Measurements from ENCODE around the gene SERPINB12. TPM values are rescaled to one million over a fixed set of nuclear protein-coding genes. Genes with fewer than 3 reads are reported as not detected.

The SERPINB12 gene
- total RNA-seq, 2 donors from 2014 or later, result not detected

DNA sequence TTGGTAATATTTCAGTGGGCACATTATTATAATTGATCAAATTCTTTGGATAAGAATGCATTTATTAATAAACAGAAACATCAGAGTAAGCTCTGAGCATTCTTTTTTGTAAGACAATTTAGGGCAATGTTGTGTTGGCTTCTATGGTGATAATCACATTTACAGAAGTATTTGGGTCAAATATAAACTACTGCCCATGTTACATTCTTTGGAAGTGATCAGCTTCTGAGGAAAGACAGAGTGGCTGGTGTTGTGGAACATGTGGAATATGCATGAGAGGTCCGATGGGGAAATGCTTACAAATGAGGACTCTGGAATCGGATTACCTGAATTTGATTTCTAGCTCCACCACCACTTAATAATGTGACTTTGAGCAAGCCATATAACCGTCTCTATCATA, 64.4 kb downstream of the SERPINB12 start:
- Histone ChIP-seq H3K4me1 (no peaks in the 10 kb centered on the region), H3K9ac (ENCODE audit: low read depth in 2 of 2, low read length in 2 of 2) (no peak overlapping the region), H3K9me3 (no peaks in the 10 kb centered on the region), H3K27me3 (no peaks in the 10 kb centered on the region), H3K36me3 (no peaks in the 10 kb centered on the region), H3K4me3 (no peak overlapping the region), H3K27ac (no peak overlapping the region)
- no peak for DNase-seq
- intact Hi-C loops (cut with DNase I), result loop anchor here (10.0 kb wide), 1 partner anchor 198 kb away; no protein-coding TSS in a partner anchor
- TF ChIP-seq, protein P1, sequence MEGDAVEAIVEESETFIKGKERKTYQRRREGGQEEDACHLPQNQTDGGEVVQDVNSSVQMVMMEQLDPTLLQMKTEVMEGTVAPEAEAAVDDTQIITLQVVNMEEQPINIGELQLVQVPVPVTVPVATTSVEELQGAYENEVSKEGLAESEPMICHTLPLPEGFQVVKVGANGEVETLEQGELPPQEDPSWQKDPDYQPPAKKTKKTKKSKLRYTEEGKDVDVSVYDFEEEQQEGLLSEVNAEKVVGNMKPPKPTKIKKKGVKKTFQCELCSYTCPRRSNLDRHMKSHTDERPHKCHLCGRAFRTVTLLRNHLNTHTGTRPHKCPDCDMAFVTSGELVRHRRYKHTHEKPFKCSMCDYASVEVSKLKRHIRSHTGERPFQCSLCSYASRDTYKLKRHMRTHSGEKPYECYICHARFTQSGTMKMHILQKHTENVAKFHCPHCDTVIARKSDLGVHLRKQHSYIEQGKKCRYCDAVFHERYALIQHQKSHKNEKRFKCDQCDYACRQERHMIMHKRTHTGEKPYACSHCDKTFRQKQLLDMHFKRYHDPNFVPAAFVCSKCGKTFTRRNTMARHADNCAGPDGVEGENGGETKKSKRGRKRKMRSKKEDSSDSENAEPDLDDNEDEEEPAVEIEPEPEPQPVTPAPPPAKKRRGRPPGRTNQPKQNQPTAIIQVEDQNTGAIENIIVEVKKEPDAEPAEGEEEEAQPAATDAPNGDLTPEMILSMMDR (IDR thresholded peaks at IDR 0.05), result no peak

DNA sequence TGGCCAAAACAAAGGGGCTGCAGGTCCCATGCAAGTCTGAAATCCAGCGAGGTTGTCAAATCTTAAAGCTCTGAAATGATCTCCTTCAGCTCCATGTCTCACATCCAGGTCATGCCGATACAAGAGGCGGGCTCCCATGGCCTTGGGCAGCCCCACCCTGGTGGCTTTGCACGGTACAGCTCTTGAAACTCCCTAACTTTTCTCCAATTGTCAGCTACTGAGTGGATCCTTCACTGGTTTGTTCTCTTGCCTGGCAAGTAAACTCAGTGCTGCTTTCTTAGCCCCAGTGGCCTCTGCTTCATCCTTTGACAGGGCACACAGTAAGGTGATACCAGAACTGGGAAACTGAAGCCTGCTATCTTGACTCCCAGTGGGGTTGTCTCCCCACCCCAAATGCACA, 71.3 kb downstream of the SERPINB12 start:
- H3K9ac ChIP-seq (ENCODE audit: low read depth in 2 of 2, low read length in 2 of 2), result no peak overlapping the region
- DNase-seq, result no peak
- no peak overlapping the region for H3K27ac ChIP-seq
- no peaks in the 10 kb centered on the region for H3K9me3 ChIP-seq
- TF ChIP-seq, protein P1 (IDR thresholded peaks at IDR 0.05), result no peak
- no peaks in the 10 kb centered on the region for H3K4me1 ChIP-seq
- no peaks in the 10 kb centered on the region for H3K27me3 ChIP-seq
- H3K4me3 ChIP-seq, result no peak overlapping the region
- no peaks in the 10 kb centered on the region for H3K36me3 ChIP-seq
- intact Hi-C loops (cut with DNase I), result no loop called here

DNA sequence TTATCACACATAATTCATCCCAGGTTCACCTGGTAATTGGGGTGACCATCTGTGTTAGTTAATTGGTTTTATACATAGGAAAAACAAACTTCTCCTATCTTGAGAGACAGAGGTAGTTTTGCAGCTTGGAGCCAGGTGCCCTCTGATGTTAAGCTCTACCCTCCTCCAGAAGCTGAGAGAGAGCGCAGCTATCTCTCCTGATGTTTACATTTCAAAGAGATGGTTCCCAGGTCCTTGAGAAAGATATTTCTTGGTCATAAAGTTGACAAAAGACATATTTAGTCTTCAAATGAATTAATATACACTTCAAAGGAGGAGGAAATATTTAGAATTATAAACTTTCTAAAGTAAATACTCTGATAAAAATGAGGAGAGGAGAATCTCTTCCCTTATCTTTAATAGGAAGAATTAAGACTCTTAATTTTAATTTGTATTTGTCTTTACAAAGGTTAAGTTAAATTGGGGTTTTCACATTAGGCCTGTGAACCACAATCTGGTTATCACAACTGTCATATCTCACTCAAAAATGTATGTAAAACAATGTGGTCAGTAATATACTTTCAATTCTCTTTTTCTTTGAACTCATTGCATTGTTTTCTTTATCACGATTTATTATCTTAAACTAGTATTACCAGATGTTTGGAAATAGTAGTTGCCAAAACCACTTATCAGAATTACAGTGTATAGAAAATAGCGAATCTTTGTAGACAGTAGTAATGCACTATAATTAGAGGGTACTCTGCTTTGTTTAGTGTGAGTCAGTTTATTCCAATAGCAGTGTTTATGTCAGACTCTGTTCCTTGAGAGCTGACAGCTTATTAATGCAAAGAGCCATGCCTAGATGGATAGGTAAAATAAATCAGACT, 75.1 kb downstream of the SERPINB12 start:
- no peaks in the 10 kb centered on the region for H3K27me3 ChIP-seq
- intact Hi-C loops (cut with DNase I), result no loop called here
- no peak overlapping the region for H3K4me3 ChIP-seq
- H3K9me3 ChIP-seq, result no peaks in the 10 kb centered on the region
- H3K27ac ChIP-seq, result no peak overlapping the region
- no peak for DNase-seq
- no peaks in the 10 kb centered on the region for H3K4me1 ChIP-seq
- H3K9ac ChIP-seq (ENCODE audit: low read depth in 2 of 2, low read length in 2 of 2), result no peak overlapping the region
- no peaks in the 10 kb centered on the region for H3K36me3 ChIP-seq
- TF ChIP-seq, protein P1 (IDR thresholded peaks at IDR 0.05), result no peak

DNA sequence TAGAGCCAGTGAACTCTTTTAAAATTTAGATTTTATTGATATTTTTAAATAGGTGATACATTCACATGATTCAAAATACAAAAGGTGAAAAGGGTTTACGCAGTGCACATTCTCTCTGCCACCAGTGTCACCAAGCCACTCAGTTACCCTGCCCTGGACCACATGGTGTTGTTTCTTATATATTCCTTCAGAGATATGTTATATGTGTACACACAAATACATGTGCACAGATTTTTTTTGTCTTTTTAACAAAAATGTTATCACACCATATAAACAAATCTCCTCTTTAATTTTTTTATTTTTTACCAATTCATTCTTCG, 75.7 kb downstream of the SERPINB12 start:
- TF ChIP-seq, protein P1 (IDR thresholded peaks at IDR 0.05), result no peak
- H3K9me3 ChIP-seq, result no peaks in the 10 kb centered on the region
- H3K9ac ChIP-seq (ENCODE audit: low read depth in 2 of 2, low read length in 2 of 2), result no peak overlapping the region
- H3K27ac ChIP-seq, result no peak overlapping the region
- no peaks in the 10 kb centered on the region for H3K4me1 ChIP-seq
- DNase-seq, result no peak
- no peaks in the 10 kb centered on the region for H3K27me3 ChIP-seq
- no peak overlapping the region for H3K4me3 ChIP-seq
- no peaks in the 10 kb centered on the region for H3K36me3 ChIP-seq
- intact Hi-C loops (cut with DNase I), result no loop called here

Other genes with a start within 250 kb of the SERPINB12 start
- gene BCL2, start 222.6 kb upstream of the SERPINB12 start, total RNA-seq, result 10 to 100 TPM; 13.9 to 16.4 TPM
- 10 to 100 TPM; 32.8 to 55.3 TPM for gene KDSR, start 175.2 kb upstream of the SERPINB12 start, total RNA-seq
- gene VPS4B, start 119.9 kb upstream of the SERPINB12 start, total RNA-seq, result 100 to 1,000 TPM in 1 of 2 donors, 10 to 100 TPM in 1; 96.3 to 127 TPM
- gene SERPINB5, start 65.4 kb upstream of the SERPINB12 start, total RNA-seq, result 1 to 10 TPM; 4.8 to 6.1 TPM
- gene SERPINB13, start 45.0 kb downstream of the SERPINB12 start, total RNA-seq, result not detected
- gene SERPINB4, start 101.9 kb downstream of the SERPINB12 start, total RNA-seq, result not detected
- not detected for gene SERPINB3, start 119.5 kb downstream of the SERPINB12 start, total RNA-seq
- gene SERPINB11, start 160.6 kb downstream of the SERPINB12 start, total RNA-seq, result not detected
- gene SERPINB7, start 233.0 kb downstream of the SERPINB12 start, total RNA-seq, result not detected